Thyroid gland (tissue), 4 donors: ENCODE data around the gene FBLL1.

Source experiments
- CTCF ChIP-seq, 6 experiments: fragments of 200-600 bp in 3 of 6; fragments of 450-650 bp in 3 of 6; sonication (generic) in 3 of 6; IDR thresholded peaks; one replicate each; pipeline ENCODE4 v1.5.1; 2016 to 2019; ENCODE audit warnings: antibody characterized with exemption in 6 of 6, mild to moderate bottlenecking in 2 of 6, inconsistent platforms in 1 of 6, moderate library complexity in 1 of 6
- POLR2A ChIP-seq, 2 donors: fragments of 450-650 bp; IDR thresholded peaks; one replicate each; pipeline ENCODE4 v1.6.1; 2017; ENCODE audit warnings: antibody characterized with exemption in 2 of 2, mild to moderate bottlenecking in 2 of 2, moderate library complexity in 1 of 2

DNA sequence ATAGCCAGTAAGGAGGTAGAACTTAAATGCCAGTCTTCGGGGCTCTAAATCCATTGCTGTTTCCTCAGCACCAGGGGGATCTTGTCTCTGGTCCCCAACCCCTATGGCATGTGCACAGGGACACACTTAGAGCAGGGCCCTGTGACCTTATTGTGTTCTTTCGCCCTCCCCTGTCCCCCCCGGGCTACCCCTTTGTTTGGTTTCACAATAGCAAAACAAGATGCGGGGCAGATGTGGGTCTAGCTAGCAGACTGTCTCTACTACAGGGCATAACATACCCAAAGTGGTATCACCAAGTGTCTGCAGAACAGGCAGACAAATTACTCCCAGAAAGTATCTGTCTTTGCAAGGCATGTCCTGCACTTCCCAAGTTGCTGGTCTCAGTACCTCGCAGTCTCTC is 2.1 kb downstream of the FBLL1 start:
- no peak for TF ChIP-seq CTCF (IDR thresholded peaks at IDR 0.05)
- TF ChIP-seq POLR2A (IDR thresholded peaks at IDR 0.05): no peak
